ENCODE data around the gene CIRBP.

CIRBP gene

GRCh38 chr19:1281569-1282287 lies 12.6 kb downstream of the CIRBP start:
- DNase-seq = no peak

GRCh38 chr19:1282588-1283206 lies 13.6 kb downstream of the CIRBP start:
- DNase-seq = no peak

- no peak for DNase-seq
Measured at GRCh38 chr19:1283207-1283916, 14.2 kb downstream of the CIRBP start.

- no peak for DNase-seq
Measured at GRCh38 chr19:1283917-1284292, 14.8 kb downstream of the CIRBP start.

- no peak for DNase-seq
Measured at GRCh38 chr19:1284293-1284978, 15.3 kb downstream of the CIRBP start.

- no peak for DNase-seq
Measured at GRCh38 chr19:1284979-1285736, 16.0 kb downstream of the CIRBP start.

- DNase-seq = no peak
Measured at GRCh38 chr19:1285737-1286360, 16.7 kb downstream of the CIRBP start, which contains the start of gene EFNA2. TSS of gene EFNA2 (plus strand) at chr19:1285873. CDS start at chr19:1286169, 296 bp downstream.

GRCh38 chr19:1286487-1287353 lies 17.6 kb downstream of the CIRBP start:
- no peak for DNase-seq

- no peak for DNase-seq
Measured at GRCh38 chr19:1287354-1288225, 18.5 kb downstream of the CIRBP start.

- no peak for DNase-seq
Measured at GRCh38 chr19:1288226-1288612, 19.1 kb downstream of the CIRBP start.

GRCh38 chr19:1288833-1289685 lies 19.9 kb downstream of the CIRBP start:
- DNase-seq = no peak

- DNase-seq = no peak
Measured at GRCh38 chr19:1289686-1290025, 20.5 kb downstream of the CIRBP start.

- DNase-seq = no peak
Measured at GRCh38 chr19:1290196-1290702, 21.1 kb downstream of the CIRBP start.

GRCh38 chr19:1290703-1291651 lies 21.8 kb downstream of the CIRBP start:
- no peak for DNase-seq

- no peak for DNase-seq
Measured at GRCh38 chr19:1291761-1292418, 22.8 kb downstream of the CIRBP start.

- no peak for DNase-seq
Measured at GRCh38 chr19:1292419-1293151, 23.5 kb downstream of the CIRBP start.

Data from DMS153 (cell line).